Breast epithelium (tissue), 3 donors: Measurements from ENCODE around the gene ERO1B.

Experiments used
- POLR2A ChIP-seq: fragments of 450-650 bp; IDR thresholded peaks from one replicate; pipeline ENCODE4 v1.6.1; 2016; ENCODE audit warnings: antibody characterized with exemption, mild to moderate bottlenecking, moderate library complexity
- POLR2AphosphoS5 ChIP-seq, 3 donors: sonication (generic); formaldehyde crosslinking; IDR thresholded peaks; one replicate each; pipeline ENCODE4 v1.6.1; 2017; ENCODE audit warnings: antibody characterized with exemption in 3 of 3
- TF ChIP-seq, protein P1 (sequence below), 3 donors: fragments of 450-650 bp; IDR thresholded peaks; one replicate each; pipeline ENCODE4 v1.5.1; 2016 to 2017; ENCODE audit warnings: antibody characterized with exemption in 3 of 3, mild to moderate bottlenecking in 3 of 3, moderate library complexity in 3 of 3

DNA sequence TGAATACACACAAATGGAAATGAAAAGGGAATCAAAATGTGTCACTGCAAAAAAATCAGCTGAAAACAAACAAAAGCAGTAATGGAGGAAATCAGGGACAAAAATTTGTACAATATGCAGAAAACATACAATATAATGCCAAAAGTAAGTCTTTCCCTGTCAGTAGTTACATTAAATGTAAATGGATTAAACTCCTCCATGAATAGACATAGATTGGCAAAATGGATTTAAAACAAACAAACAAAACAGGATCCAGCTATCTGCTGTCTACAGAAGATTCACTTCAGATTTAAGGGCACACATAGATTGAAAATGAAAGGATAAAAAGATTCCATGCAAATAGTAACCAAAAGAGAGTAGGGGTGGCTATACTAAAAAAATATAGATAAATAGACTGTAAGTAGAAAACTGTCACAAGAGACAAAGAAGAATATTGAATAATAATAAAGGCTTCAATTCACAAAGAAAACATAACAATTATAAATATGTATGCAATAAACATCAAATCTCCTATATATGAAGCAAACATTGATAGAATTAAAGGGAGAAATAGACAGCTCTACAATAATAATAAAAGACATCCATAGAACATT, 42.2 kb upstream of the ERO1B start:
- TF ChIP-seq, protein P1, sequence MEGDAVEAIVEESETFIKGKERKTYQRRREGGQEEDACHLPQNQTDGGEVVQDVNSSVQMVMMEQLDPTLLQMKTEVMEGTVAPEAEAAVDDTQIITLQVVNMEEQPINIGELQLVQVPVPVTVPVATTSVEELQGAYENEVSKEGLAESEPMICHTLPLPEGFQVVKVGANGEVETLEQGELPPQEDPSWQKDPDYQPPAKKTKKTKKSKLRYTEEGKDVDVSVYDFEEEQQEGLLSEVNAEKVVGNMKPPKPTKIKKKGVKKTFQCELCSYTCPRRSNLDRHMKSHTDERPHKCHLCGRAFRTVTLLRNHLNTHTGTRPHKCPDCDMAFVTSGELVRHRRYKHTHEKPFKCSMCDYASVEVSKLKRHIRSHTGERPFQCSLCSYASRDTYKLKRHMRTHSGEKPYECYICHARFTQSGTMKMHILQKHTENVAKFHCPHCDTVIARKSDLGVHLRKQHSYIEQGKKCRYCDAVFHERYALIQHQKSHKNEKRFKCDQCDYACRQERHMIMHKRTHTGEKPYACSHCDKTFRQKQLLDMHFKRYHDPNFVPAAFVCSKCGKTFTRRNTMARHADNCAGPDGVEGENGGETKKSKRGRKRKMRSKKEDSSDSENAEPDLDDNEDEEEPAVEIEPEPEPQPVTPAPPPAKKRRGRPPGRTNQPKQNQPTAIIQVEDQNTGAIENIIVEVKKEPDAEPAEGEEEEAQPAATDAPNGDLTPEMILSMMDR (IDR thresholded peaks at IDR 0.05): no peak
- TF ChIP-seq POLR2AphosphoS5 (IDR thresholded peaks at IDR 0.05): no peak
- TF ChIP-seq POLR2A: no peak
